Activated naive CD8-positive, alpha-beta T cell (primary cell): ENCODE data around the gene SMARCB1.

Source experiments
- H3K27ac Mint-ChIP-seq: one replicate; pipeline ENCODE4 v1.8.0; 2021; ENCODE audit warnings: mixed read lengths
- H3K27me3 Mint-ChIP-seq: one replicate; pipeline ENCODE4 v1.8.0; 2021; ENCODE audit warnings: mixed read lengths
- H3K36me3 Mint-ChIP-seq: one replicate; pipeline ENCODE4 v1.8.0; 2021; ENCODE audit warnings: mixed read lengths
- H3K4me1 Mint-ChIP-seq: one replicate; pipeline ENCODE4 v1.8.0; 2021; ENCODE audit warnings: low read depth, mixed read lengths
- H3K4me3 Mint-ChIP-seq: one replicate; pipeline ENCODE4 v1.8.0; 2021; ENCODE audit warnings: mild to moderate bottlenecking, mixed read lengths
- H3K9me3 Mint-ChIP-seq: one replicate; pipeline ENCODE4 v1.8.0; 2021; ENCODE audit warnings: low read depth, mixed read lengths

Gene SMARCB1

DNA sequence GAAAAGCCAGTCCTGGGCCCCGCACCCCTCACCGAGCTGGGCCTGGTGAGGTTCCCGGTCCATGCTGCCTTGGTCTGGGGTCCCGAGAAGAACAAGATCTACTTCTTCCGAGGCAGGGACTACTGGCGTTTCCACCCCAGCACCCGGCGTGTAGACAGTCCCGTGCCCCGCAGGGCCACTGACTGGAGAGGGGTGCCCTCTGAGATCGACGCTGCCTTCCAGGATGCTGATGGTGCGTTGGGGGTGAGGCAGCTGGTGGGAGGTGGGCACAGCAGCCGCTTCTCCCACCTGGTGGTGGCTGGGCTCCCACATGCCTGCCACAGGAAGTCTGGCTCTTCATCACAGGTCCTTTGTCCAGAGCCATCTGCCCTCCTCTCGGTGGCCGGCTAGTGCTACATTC, 4.5 kb upstream of the SMARCB1 start:
- Mint-ChIP-seq H3K27me3 (no peaks in the 10 kb centered on the region), H3K27ac (no peak overlapping the region), H3K4me1 (peaks cover 20% of the 10 kb centered on the region), H3K4me3 (no peak overlapping the region), H3K9me3 (no peaks in the 10 kb centered on the region), H3K36me3 (no peaks in the 10 kb centered on the region)

DNA sequence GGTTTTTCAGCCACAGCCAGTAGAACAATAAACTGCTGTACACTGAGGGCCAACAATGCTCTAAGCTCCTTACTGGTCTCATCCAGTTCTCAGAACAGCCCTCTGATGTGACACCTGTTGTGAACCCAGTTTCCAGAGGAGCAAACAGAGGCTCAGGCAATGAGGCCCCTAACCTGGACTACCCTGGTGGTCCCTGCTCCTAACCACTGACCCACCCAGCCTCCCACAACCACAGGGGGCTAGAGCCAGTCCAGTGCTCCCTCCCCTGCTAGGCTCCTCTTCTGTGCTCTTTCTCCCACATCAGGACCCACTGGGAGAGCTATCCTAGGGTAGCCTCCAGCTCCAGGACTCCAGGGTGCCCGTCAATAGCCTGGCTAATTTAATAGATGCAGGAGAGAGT, 4.1 kb upstream of the SMARCB1 start:
- Mint-ChIP-seq H3K27me3 (no peaks in the 10 kb centered on the region), H3K27ac (no peak overlapping the region), H3K4me1 (peaks cover 23% of the 10 kb centered on the region), H3K36me3 (no peaks in the 10 kb centered on the region), H3K4me3 (no peak overlapping the region), H3K9me3 (no peaks in the 10 kb centered on the region)

DNA sequence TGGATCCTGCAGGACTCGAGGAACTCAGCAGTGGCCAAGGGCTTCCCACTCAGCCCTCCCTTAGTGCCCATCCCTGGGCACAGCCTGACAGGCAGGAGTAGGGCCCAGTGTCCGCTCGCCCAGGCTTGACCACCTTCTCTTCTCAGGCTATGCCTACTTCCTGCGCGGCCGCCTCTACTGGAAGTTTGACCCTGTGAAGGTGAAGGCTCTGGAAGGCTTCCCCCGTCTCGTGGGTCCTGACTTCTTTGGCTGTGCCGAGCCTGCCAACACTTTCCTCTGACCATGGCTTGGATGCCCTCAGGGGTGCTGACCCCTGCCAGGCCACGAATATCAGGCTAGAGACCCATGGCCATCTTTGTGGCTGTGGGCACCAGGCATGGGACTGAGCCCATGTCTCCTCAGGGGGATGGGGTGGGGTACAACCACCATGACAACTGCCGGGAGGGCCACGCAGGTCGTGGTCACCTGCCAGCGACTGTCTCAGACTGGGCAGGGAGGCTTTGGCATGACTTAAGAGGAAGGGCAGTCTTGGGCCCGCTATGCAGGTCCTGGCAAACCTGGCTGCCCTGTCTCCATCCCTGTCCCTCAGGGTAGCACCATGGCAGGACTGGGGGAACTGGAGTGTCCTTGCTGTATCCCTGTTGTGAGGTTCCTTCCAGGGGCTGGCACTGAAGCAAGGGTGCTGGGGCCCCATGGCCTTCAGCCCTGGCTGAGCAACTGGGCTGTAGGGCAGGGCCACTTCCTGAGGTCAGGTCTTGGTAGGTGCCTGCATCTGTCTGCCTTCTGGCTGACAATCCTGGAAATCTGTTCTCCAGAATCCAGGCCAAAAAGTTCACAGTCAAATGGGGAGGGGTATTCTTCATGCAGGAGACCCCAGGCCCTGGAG, 3.3 kb upstream of the SMARCB1 start:
- Mint-ChIP-seq H3K27me3 (no peaks in the 10 kb centered on the region), H3K4me1 (peaks cover 30% of the 10 kb centered on the region), H3K36me3 (no peaks in the 10 kb centered on the region), H3K9me3 (no peaks in the 10 kb centered on the region), H3K4me3 (no peak overlapping the region), H3K27ac (no peak overlapping the region)

DNA sequence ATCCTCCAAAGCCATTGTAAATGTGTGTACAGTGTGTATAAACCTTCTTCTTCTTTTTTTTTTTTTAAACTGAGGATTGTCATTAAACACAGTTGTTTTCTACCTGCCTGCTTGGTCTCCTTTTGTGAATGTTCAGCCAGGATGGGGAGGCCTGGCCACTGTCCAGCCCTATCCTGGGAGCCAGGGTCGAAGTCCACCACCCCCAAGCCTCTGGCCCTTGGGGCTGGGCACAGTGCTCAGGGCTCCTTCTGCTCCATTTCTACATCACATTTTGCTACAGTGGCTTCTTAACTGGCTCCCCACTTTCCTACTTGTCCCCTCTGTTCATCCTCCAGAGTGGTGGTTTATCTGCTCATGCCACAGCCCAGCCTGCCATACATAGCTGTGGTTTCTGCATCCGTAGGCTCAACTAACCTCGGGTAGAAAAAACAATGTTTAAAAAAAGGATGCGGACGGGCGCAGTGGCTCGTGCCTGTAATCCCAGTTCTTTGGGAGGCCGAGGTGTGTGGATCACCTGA, 2.5 kb upstream of the SMARCB1 start:
- no peaks in the 10 kb centered on the region for H3K36me3 Mint-ChIP-seq
- no peak overlapping the region for H3K4me3 Mint-ChIP-seq
- peak overlapping the region; percentile 22 for H3K27ac Mint-ChIP-seq

DNA sequence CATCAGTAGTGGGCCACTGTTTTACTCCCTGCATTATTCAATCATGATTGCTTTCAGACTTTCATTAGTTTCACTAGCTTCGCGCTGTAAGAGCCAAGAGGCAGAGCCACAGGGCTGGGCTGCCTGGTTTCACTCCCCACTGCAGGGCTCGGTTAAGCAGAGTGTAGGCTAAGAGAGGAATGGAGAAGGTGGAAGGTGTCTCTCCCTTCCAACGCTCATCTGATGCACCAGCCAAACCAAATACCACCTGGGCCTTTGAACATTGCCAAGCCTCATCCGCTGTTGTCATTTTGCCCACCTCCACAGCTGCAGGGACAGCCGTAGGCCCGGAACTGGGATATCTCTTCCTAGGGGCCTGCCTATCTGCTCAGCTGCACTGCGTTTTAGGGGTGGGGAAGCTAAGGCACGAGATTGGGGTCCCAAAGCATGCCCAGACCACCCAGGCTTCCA, 480 bp upstream of the SMARCB1 start:
- H3K4me3 Mint-ChIP-seq = peak overlapping the region; percentile 88

More for the DNA sequence above, 2.5 kb upstream of the SMARCB1 start:
- peaks cover 33% of the 10 kb centered on the region for H3K4me1 Mint-ChIP-seq
- H3K27me3 Mint-ChIP-seq = no peaks in the 10 kb centered on the region
- H3K9me3 Mint-ChIP-seq = no peaks in the 10 kb centered on the region

DNA sequence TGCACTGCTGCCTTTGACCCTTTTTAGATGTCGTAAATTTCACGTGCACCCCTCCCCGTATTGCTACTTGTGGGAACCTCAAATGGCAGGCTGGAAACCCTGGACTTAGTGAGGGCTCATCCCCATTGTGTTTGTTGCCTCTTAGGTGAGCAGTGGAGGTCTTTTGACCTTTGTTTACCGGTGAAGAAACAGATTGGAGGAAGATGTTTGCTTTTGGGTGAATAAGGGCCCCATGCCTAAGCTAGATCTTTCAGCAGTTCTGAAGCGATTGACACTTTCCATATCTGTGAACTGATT, 782 bp downstream of the SMARCB1 start:
- no peaks in the 10 kb centered on the region for H3K27me3 Mint-ChIP-seq
- H3K36me3 Mint-ChIP-seq = no peaks in the 10 kb centered on the region
- peak overlapping the region; percentile 86 for H3K27ac Mint-ChIP-seq
- no peaks in the 10 kb centered on the region for H3K9me3 Mint-ChIP-seq
- H3K4me3 Mint-ChIP-seq = peak overlapping the region; percentile 93
- peaks cover 51% of the 10 kb centered on the region for H3K4me1 Mint-ChIP-seq

More for the DNA sequence above, 480 bp upstream of the SMARCB1 start:
- H3K4me1 Mint-ChIP-seq = peaks cover 41% of the 10 kb centered on the region
- H3K9me3 Mint-ChIP-seq = no peaks in the 10 kb centered on the region
- H3K27ac Mint-ChIP-seq = peak overlapping the region; percentile 93
- H3K27me3 Mint-ChIP-seq = no peaks in the 10 kb centered on the region
- no peaks in the 10 kb centered on the region for H3K36me3 Mint-ChIP-seq

DNA sequence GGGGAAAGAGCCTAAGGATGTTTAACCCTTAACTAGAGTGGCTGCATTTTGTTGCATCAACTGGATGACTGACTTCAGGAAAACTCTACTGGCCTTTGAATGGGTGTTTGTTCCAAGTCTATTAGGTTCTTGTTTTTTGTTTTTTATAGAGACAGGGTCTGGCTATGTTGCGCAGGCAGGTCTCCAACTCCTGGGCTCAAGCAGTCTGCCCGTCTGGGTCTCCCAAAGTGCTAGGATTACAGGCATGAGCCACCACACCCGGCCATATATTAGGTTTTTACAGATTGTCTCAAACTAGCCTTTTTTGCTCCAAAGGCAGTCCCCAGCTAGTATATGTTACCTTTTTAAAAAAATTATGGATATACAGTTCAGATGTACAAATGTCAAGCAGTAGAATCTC, 1.1 kb downstream of the SMARCB1 start:
- Mint-ChIP-seq H3K9me3 (no peaks in the 10 kb centered on the region), H3K36me3 (no peaks in the 10 kb centered on the region), H3K27me3 (no peaks in the 10 kb centered on the region), H3K4me1 (peaks cover 54% of the 10 kb centered on the region), H3K4me3 (peak overlapping the region; percentile 93), H3K27ac (peak overlapping the region; percentile 86)

DNA sequence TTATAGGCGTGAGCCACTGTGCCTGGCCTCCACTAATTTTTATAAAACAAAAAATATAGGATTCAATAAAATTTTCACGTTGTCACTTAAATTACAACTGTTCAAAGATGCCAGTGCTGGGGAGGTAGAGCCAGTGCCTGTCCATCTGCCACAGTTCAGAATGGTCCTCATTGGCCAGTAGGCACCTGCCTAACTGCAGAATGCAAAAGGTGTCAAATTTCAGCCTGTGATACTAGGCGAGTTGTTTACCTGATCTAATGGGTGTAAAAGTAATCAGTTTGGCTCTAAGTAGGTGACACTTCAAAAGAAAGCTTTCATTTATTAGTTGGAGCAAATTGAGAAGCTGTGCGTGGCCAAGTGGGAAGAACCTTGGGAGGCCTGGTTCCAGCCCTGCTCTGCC, 2.4 kb downstream of the SMARCB1 start:
- peaks cover 52% of the 10 kb centered on the region for H3K4me1 Mint-ChIP-seq
- no peaks in the 10 kb centered on the region for H3K9me3 Mint-ChIP-seq
- H3K36me3 Mint-ChIP-seq = no peaks in the 10 kb centered on the region
- no peak overlapping the region for H3K27ac Mint-ChIP-seq
- H3K4me3 Mint-ChIP-seq = peak overlapping the region; percentile 23
- H3K27me3 Mint-ChIP-seq = no peaks in the 10 kb centered on the region

DNA sequence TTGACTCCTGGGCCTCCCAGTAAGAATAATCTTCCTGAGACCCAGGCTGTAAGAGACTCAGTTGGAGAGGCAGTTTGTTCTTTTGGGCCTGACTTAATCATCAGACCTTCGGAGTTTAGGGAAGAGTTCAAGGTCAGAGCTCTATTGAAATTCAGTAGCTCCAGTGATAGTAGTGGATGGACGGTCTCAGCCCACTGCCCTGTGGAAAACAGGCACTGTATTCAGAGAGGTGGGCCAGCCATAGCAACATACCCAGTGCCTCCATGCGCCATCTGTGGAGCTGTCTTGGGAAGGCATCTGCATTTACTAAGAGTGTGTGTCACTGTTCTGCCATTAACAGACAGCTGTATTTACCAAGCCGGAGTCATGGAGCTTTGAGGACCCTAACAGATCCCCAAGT, 2.9 kb downstream of the SMARCB1 start:
- H3K27me3 Mint-ChIP-seq = no peaks in the 10 kb centered on the region
- H3K9me3 Mint-ChIP-seq = no peaks in the 10 kb centered on the region
- H3K36me3 Mint-ChIP-seq = no peaks in the 10 kb centered on the region
- H3K4me3 Mint-ChIP-seq = peak overlapping the region; percentile 27
- H3K27ac Mint-ChIP-seq = no peak overlapping the region
- peaks cover 46% of the 10 kb centered on the region for H3K4me1 Mint-ChIP-seq

DNA sequence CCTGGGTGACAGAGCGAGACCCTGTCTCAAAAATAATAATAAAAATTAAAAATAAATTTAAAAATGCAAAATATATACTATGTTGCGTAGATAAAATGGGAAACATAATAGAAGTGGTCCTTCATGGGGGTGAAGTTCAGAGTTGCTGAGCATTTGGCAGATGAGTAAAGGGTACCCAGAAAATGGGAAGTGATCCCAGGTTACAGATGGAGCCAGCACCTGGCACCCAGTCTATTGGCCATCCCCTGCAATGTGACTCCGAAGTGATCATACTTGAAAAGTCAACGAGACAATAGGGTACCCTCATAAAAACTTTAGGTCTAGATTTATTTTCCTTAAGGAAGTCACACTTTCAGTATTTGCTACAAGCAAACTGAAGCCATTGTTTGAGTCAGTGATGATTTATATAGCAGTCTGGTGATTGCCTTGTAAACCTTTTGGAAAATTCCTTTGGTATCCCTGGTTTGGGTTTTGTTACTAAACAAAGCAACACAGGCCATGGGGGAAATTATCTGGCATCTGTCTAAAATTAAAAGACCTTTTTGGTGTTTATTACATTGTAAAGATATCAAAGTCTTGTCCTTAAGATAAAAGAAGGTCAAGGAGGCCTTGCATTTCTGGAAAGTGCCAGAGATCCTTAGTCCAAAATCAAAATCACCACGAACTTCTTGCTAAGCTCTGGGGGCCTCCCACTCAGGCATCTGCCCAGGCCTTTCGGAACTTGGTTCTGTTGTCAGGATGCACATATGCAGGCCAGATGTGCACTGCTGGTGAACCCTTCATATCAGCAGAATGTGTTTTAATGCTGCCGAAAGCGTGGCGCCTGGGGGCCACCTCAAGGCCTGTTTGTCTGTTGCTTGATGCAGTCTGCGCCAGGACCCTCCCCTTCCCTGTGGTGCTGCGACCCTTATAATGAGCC, 4.3 kb downstream of the SMARCB1 start:
- Mint-ChIP-seq H3K4me1 (peaks cover 43% of the 10 kb centered on the region), H3K4me3 (no peak overlapping the region), H3K27me3 (no peaks in the 10 kb centered on the region), H3K9me3 (no peaks in the 10 kb centered on the region), H3K27ac (no peak overlapping the region), H3K36me3 (no peaks in the 10 kb centered on the region)

DNA sequence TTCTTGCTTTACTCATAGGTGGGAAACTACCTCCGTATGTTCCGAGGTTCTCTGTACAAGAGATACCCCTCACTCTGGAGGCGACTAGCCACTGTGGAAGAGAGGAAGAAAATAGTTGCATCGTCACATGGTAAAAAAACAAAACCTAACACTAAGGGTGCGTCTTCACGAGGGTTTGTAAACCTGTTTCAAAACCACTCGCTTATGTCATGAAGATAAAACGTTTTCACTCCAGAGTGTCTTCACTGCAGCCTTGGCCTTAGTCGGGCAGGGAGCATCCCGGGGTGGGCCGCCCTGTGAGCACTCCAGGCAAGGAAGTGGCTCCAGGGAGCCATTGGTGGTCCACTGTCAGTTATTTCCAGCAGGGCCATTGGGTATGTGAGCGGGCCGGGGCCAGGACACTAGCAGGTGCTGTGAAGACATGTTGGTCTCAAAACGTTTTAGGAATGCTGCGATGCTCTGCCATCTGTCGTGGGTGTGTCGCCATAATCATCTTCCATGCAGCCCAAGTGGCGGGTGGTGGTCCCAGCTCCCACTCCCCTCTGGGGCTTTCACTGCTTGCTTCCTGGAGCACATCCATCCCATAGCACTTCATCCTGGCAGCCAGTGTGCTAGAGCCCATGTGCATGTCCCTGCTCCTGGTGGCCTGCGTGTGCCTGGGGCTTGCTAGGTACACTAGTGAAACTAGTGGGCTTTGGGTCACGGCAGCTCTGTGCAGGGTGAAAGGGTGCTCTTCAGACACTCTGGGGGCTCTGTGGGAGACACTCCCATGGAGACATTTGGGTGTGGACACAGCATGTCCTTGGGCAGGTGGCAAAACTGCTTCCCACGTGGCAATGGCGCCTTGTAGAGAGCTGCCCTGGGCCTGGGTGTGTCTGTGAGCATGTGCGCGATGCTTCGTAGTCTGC, 5.2 kb downstream of the SMARCB1 start:
- H3K4me3 Mint-ChIP-seq = no peak overlapping the region
- no peaks in the 10 kb centered on the region for H3K36me3 Mint-ChIP-seq
- no peak overlapping the region for H3K27ac Mint-ChIP-seq

DNA sequence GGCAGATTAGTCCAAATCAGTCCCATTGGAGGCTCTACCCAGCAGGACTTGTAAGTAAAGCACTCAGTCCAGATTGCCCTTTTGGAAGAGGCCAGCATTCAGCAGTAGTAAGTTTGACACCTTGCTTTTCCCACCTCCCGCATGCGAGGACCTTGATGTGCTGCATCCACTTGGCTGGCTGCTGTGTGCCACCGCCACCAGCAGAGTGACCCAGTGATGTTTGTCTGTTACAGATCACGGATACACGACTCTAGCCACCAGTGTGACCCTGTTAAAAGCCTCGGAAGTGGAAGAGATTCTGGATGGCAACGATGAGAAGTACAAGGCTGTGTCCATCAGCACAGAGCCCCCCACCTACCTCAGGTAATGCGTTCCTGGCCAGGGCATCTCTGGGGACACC, 6.6 kb downstream of the SMARCB1 start:
- no peak overlapping the region for H3K27ac Mint-ChIP-seq
- H3K9me3 Mint-ChIP-seq = no peaks in the 10 kb centered on the region
- H3K36me3 Mint-ChIP-seq = no peaks in the 10 kb centered on the region
- no peak overlapping the region for H3K4me3 Mint-ChIP-seq
- peaks cover 28% of the 10 kb centered on the region for H3K4me1 Mint-ChIP-seq
- no peaks in the 10 kb centered on the region for H3K27me3 Mint-ChIP-seq

More for the DNA sequence above, 5.2 kb downstream of the SMARCB1 start:
- no peaks in the 10 kb centered on the region for H3K9me3 Mint-ChIP-seq
- H3K27me3 Mint-ChIP-seq = no peaks in the 10 kb centered on the region
- peaks cover 36% of the 10 kb centered on the region for H3K4me1 Mint-ChIP-seq

DNA sequence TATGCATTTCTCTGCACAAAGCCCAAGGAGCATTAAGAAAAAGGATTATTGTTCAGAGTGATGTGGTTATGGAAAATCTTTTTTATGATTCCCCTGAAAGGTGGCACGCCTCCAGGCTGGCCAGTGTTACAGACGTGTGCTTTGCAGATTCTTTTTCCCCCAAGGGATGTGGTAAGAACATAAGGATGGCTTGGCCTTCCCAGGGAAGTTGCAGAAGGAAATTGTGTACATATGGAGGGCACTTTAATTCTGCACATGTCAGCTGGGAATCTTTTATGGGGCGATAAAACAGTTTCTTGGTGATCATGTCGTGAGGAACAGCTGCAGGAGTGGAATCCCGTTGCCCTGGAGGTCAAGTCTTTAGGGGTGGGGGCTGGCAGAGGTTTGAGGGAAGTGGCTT, 9.7 kb downstream of the SMARCB1 start:
- no peak overlapping the region for H3K27ac Mint-ChIP-seq
- H3K4me1 Mint-ChIP-seq = peaks cover 14% of the 10 kb centered on the region
- H3K4me3 Mint-ChIP-seq = no peak overlapping the region
- no peaks in the 10 kb centered on the region for H3K36me3 Mint-ChIP-seq
- H3K9me3 Mint-ChIP-seq = no peaks in the 10 kb centered on the region
- no peaks in the 10 kb centered on the region for H3K27me3 Mint-ChIP-seq
